HG03064 (cell line): ENCODE results near the gene TUBB1.

ENCODE experiments used
- ATAC-seq: cut with Tn5 transposase; IDR thresholded peaks from one replicate; pipeline ENCODE4 v1.9.1; 2021; ENCODE audit warnings: low read depth; ENCODE audit not compliant: unreplicated experiment

TUBB1 gene

GRCh38 chr20:58988565-58988882 is 30.7 kb upstream of the TUBB1 start:
- no peak for ATAC-seq

GRCh38 chr20:58989196-58989595 is 30.0 kb upstream of the TUBB1 start:
- ATAC-seq, result no peak

- ATAC-seq, result no peak
These were observed 28.4 kb upstream of the TUBB1 start for GRCh38 chr20:58990651-58991445.

- ATAC-seq, result no peak
These were observed 27.5 kb upstream of the TUBB1 start for GRCh38 chr20:58991715-58992114.

GRCh38 chr20:58992911-58993310 is 26.3 kb upstream of the TUBB1 start:
- no peak for ATAC-seq

GRCh38 chr20:58993332-58994248 is 25.6 kb upstream of the TUBB1 start:
- no peak for ATAC-seq

GRCh38 chr20:58994390-58995159 is 24.7 kb upstream of the TUBB1 start:
- no peak for ATAC-seq

GRCh38 chr20:58995461-58996225 is 23.6 kb upstream of the TUBB1 start:
- ATAC-seq, result no peak

GRCh38 chr20:58996226-58996611 is 23.0 kb upstream of the TUBB1 start:
- no peak for ATAC-seq

GRCh38 chr20:58997141-58997770 is 22.0 kb upstream of the TUBB1 start:
- ATAC-seq, result no peak

- no peak for ATAC-seq
These were observed 20.6 kb upstream of the TUBB1 start for GRCh38 chr20:58998656-58999055.

GRCh38 chr20:59000326-59000725 is 18.9 kb upstream of the TUBB1 start:
- no peak for ATAC-seq

GRCh38 chr20:59001068-59001448 is 18.2 kb upstream of the TUBB1 start:
- no peak for ATAC-seq

- ATAC-seq, result no peak
These were observed 17.6 kb upstream of the TUBB1 start for GRCh38 chr20:59001449-59002171.

GRCh38 chr20:59002388-59002787 is 16.8 kb upstream of the TUBB1 start:
- ATAC-seq, result no peak

GRCh38 chr20:59002874-59003399 is 16.3 kb upstream of the TUBB1 start:
- ATAC-seq, result no peak

GRCh38 chr20:59003836-59004492 is 15.3 kb upstream of the TUBB1 start:
- no peak for ATAC-seq

- ATAC-seq, result no peak
These were observed 14.8 kb upstream of the TUBB1 start for GRCh38 chr20:59004493-59004762.
